Chondrocyte (in vitro differentiated cells): ENCODE data around the gene CFAP77. TPM values are rescaled to one million over a fixed set of nuclear protein-coding genes. Genes with fewer than 3 reads are reported as not detected.

Source experiments
- DNase-seq: peaks from one replicate; pipeline ENCODE4 v3.0.0; 2021; ENCODE audit warnings: mixed read lengths, low spot score
- H3K27ac Mint-ChIP-seq: one replicate; pipeline ENCODE4 v1.8.0; 2021; ENCODE audit warnings: mild to moderate bottlenecking, moderate library complexity, mixed read lengths; ENCODE audit not compliant: unreplicated experiment
- H3K27me3 Mint-ChIP-seq: 2 replicates; pipeline ENCODE4 v1.8.0; 2021; ENCODE audit warnings: low read depth, mixed read lengths
- H3K36me3 Mint-ChIP-seq: 2 replicates; pipeline ENCODE4 v1.8.0; 2021; ENCODE audit warnings: low read depth, mixed read lengths
- H3K4me1 Mint-ChIP-seq: 2 replicates; pipeline ENCODE4 v1.8.0; 2021; ENCODE audit warnings: low read depth, mild to moderate bottlenecking, mixed read lengths
- H3K4me3 Mint-ChIP-seq: one replicate; pipeline ENCODE4 v1.8.0; 2021; ENCODE audit warnings: mild to moderate bottlenecking, moderate library complexity, mixed read lengths; ENCODE audit not compliant: unreplicated experiment
- H3K9me3 Mint-ChIP-seq: 2 replicates; pipeline ENCODE4 v1.8.0; 2021; ENCODE audit warnings: low read depth, mixed read lengths
- CTCF ChIP-seq: fragments of 200-600 bp; sonication (generic); IDR thresholded peaks from 2 replicates; pipeline ENCODE4 v1.5.0; 2021; ENCODE audit warnings: antibody characterized with exemption, mild to moderate bottlenecking, moderate library complexity
- total RNA-seq: library from RNA; stranded (reverse); gene quantifications from 3 replicates; pipeline ENCODE4 v1.2.1, GENCODE V29; 2021

The CFAP77 gene
- total RNA-seq, 1 donor from 2014 or later, result 0.47 TPM

GRCh38 chr9:132408521-132408920 lies 1.5 kb upstream of the CFAP77 start:
- no peak for TF ChIP-seq CTCF
- DNase-seq, result no peak
- no peak overlapping the region for H3K27ac Mint-ChIP-seq
- peaks cover 12% of the 10 kb centered on the region for H3K27me3 Mint-ChIP-seq
- H3K9me3 Mint-ChIP-seq, result no peaks in the 10 kb centered on the region
- no peak overlapping the region for H3K4me3 Mint-ChIP-seq
- H3K4me1 Mint-ChIP-seq, result peaks cover 34% of the 10 kb centered on the region
- H3K36me3 Mint-ChIP-seq, result no peaks in the 10 kb centered on the region

GRCh38 chr9:132410642-132411041 lies 631 bp downstream of the CFAP77 start:
- H3K27me3 Mint-ChIP-seq, result peaks cover 34% of the 10 kb centered on the region
- H3K36me3 Mint-ChIP-seq, result no peaks in the 10 kb centered on the region
- no peaks in the 10 kb centered on the region for H3K9me3 Mint-ChIP-seq
- DNase-seq, result no peak
- no peak overlapping the region for H3K27ac Mint-ChIP-seq
- peak overlapping the region; percentile 53 for H3K4me3 Mint-ChIP-seq
- peaks cover 24% of the 10 kb centered on the region for H3K4me1 Mint-ChIP-seq
- TF ChIP-seq CTCF, result no peak

- peak; percentile 81 for TF ChIP-seq CTCF
- peaks cover 19% of the 10 kb centered on the region for H3K4me1 Mint-ChIP-seq
- DNase-seq, result no peak
- peak overlapping the region; percentile 53 for H3K4me3 Mint-ChIP-seq
- no peaks in the 10 kb centered on the region for H3K9me3 Mint-ChIP-seq
- H3K27me3 Mint-ChIP-seq, result peaks cover 34% of the 10 kb centered on the region
- no peaks in the 10 kb centered on the region for H3K36me3 Mint-ChIP-seq
- no peak overlapping the region for H3K27ac Mint-ChIP-seq
Measured at GRCh38 chr9:132411091-132411508, 1.1 kb downstream of the CFAP77 start.

GRCh38 chr9:132412089-132412488 lies 2.1 kb downstream of the CFAP77 start:
- Mint-ChIP-seq H3K36me3 (no peaks in the 10 kb centered on the region), H3K27me3 (peaks cover 37% of the 10 kb centered on the region), H3K4me1 (peaks cover 12% of the 10 kb centered on the region), H3K27ac (no peak overlapping the region), H3K4me3 (peak overlapping the region; percentile 4), H3K9me3 (no peaks in the 10 kb centered on the region)
- DNase-seq, result no peak
- TF ChIP-seq CTCF, result peak; percentile 78

- Mint-ChIP-seq H3K4me1 (peaks cover 11% of the 10 kb centered on the region), H3K36me3 (no peaks in the 10 kb centered on the region), H3K27ac (no peak overlapping the region), H3K9me3 (no peaks in the 10 kb centered on the region), H3K27me3 (peaks cover 54% of the 10 kb centered on the region), H3K4me3 (no peak overlapping the region)
- no peak for DNase-seq
- no peak for TF ChIP-seq CTCF
Measured at GRCh38 chr9:132413926-132414325, 3.9 kb downstream of the CFAP77 start.
